Epithelial cell of proximal tubule (primary cell): ENCODE results near the gene CCDC196. TPM values are rescaled to one million over a fixed set of nuclear protein-coding genes. Genes with fewer than 3 reads are reported as not detected.
A peak's percentile ranks its signal among the peaks of the same experiment; 100 is the strongest.

Experiments
- DNase-seq: peaks from one replicate; pipeline ENCODE4 v3.0.0-alpha.2; 2011; ENCODE audit warnings: low read depth
- H3K4me3 ChIP-seq: 2 replicates; pipeline ENCODE4 v1.5.1; 2011; ENCODE audit warnings: low read depth, mild to moderate bottlenecking, low read length
- CTCF ChIP-seq: conservative IDR thresholded peaks from 2 replicates; pipeline ENCODE4 v1.5.1; 2012; ENCODE audit warnings: low read depth, mild to moderate bottlenecking, low read length
- total RNA-seq: library from RNA; depleted of rRNA; stranded (reverse); fragments of >200 nt; gene quantifications from 2 replicates; pipeline ENCODE4 v1.2.3, GENCODE V29; 2015

The CCDC196 gene
- total RNA-seq, 1 donor from 2014 or later: not detected

GRCh38 chr14:66490143-66491111 lies 4.3 kb downstream of the CCDC196 start:
- H3K4me3 ChIP-seq: no peak overlapping the region
- no peak for DNase-seq
- TF ChIP-seq CTCF: no peak

GRCh38 chr14:66493750-66494149 lies 7.6 kb downstream of the CCDC196 start:
- H3K4me3 ChIP-seq: no peak overlapping the region
- DNase-seq: no peak
- TF ChIP-seq CTCF: no peak

GRCh38 chr14:66495218-66496098 lies 9.3 kb downstream of the CCDC196 start:
- peak; percentile 84 for TF ChIP-seq CTCF
- peak overlapping the region; percentile 32 for H3K4me3 ChIP-seq
- no peak for DNase-seq

GRCh38 chr14:66496188-66496807 lies 10.1 kb downstream of the CCDC196 start:
- DNase-seq: no peak
- H3K4me3 ChIP-seq: peak overlapping the region; percentile 32
- TF ChIP-seq CTCF: no peak

- no peak overlapping the region for H3K4me3 ChIP-seq
- TF ChIP-seq CTCF: no peak
- no peak for DNase-seq
These were observed 10.7 kb downstream of the CCDC196 start for GRCh38 chr14:66496911-66497310.

- no peak for DNase-seq
- no peak for TF ChIP-seq CTCF
- H3K4me3 ChIP-seq: no peak overlapping the region
These were observed 12.1 kb downstream of the CCDC196 start for GRCh38 chr14:66498311-66498710.
